GM21737 (cell line): ENCODE measurements around the gene CYB5D1.
"Not testable (repeated sequence)": the region's sequence is repeated elsewhere in the genome, so short reads cannot be mapped to it uniquely, and the experiment has no call there.

ENCODE experiments used
- ATAC-seq: cut with Tn5 transposase; IDR thresholded peaks from one replicate; pipeline ENCODE4 v1.9.1; 2021; ENCODE audit warnings: mild to moderate bottlenecking, moderate library complexity; ENCODE audit not compliant: unreplicated experiment

The CYB5D1 gene

DNA sequence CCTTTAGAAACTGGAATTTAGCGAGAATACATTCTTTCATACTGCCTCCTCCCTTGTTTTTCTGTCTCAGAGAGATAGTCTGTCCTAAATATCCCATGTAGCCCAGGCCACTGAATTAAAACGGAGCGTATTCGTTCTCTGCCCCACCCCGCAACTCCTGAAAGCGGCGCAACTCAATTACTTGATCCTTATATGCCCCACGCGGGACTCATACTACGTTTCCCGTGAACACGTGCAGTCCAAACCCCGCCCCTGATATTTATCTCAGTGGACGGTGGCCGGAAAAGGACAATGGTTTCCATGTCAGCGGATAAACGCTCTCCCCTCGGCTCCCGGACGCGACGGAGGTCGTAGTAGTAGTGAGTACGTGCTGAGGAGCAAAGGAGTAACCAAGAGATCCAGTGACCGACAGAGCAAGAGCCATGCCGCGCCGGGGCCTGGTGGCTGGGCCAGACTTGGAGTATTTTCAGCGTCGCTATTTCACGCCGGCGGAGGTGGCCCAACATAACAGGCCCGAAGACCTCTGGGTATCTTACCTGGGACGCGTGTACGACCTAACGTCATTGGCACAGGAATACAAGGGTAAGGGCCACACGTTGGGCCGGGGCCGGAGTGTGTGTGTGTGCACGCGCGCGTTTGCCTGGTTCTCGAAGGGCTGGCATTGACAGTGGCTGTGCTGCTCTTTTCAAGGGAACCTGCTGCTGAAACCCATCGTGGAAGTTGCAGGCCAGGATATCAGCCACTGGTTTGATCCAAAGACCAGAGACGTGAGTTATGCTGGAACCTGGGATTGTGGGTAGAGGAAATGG is at the start of gene CYB5D1:
CYB5D1 (plus strand) TSS at position 291 of the 809 bp plus-strand sequence; CDS start at position 423, 132 bp downstream.
- peak; percentile 39 for ATAC-seq

DNA sequence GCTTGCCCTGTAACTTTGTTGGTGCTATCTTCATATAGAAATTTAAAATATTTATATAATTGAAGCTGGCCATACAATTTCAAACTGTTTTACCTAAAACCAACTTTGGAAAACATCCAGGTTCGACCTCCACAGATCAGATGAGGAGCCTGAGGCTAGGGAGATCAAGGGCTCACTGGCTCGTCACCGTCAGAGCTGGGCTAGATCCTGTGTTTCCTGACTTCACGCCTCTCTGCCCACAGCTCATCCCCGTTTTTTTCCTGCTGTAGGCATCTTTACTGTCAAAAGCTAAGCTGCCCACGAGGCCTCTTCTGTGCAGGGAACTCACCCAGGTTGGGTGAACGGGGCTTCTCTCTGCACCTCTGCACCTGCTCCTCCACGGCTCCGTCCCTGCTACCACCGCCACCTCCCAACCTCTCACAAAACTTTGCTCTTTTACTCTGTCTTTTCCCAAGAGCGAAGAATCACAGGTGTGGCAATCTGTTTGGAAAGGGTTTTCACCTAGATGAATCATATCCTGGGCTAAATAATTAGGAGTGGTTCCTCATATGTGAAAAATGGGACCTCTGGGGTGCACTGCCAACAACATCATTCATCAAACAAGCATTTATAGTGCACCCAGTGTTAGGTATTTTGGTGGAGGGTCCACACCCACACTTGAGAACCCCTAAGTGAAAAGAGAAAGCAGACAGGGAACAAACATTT is 48.6 kb upstream of the CYB5D1 start:
- no peak for ATAC-seq

- ATAC-seq, result not testable (repeated sequence)
Measured at GRCh38 chr17:7809791-7810343, 47.9 kb upstream of the CYB5D1 start.

DNA sequence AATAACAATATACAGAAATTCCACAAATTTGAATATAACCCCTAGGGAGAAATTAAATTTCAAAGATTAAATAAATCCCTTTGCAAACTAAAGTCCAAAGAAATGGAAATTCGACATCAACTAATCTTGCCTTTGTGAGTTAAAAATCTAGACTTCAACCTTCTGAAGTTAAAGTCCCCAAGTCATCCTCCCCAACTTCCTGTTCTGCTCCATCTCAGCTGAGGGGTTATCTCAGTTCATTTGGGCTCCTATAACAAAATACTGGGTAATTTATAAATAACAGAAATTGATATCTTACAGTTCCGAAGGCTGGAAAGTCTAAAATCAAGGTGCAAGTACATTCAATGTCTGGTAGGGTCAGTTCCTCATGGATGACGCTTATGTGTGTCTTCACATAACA is 46.6 kb upstream of the CYB5D1 start:
- no peak for ATAC-seq

GRCh38 chr17:7814969-7815368 is 42.8 kb upstream of the CYB5D1 start:
- ATAC-seq, result no peak

DNA sequence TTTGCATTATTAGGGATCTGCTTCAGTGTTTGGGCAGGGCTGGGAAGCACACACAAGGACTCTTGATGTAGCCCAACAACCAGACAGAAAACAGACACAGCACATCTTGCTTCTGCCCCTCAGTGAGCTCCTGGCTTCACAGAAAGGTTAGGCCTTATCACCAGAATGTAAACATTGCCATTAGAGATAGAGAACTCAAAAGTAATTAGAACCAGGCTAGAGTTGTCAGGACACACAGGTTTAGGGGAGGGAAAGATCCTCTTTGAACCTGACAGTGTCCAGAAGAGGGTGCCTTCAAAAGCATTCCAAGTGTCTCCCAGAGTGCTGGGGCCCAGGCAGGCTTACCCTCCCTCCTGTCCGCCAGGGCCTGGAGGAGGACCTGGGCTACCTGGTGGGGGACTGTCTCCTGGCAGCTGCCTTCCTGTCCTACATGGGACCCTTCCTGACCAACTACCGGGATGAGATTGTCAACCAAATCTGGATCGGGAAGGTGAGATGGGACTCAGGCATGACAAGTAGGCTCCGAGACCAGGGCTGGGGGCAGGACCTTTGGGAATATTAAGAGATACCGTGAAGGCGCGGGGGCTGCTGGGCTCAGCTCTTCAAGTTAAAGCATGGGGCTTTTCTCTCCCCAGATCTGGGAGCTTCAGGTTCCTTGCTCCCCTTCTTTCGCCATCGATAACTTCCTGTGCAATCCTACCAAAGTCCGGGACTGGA is 40.7 kb upstream of the CYB5D1 start:
- no peak for ATAC-seq

DNA sequence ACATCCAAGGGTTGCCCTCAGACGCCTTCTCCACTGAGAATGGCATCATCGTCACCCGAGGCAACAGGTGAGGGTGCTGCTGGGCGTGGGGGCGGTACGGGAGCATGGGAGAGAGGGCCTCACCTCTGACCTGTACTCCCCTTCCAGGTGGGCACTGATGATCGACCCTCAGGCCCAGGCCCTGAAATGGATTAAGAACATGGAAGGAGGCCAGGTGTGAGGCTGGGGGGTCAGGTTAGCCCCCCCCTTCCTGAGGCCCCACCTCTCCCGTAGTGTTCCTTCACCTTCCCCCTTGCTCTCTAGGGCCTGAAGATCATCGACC is 40.2 kb upstream of the CYB5D1 start:
- ATAC-seq, result no peak

GRCh38 chr17:7818026-7818425 is 39.8 kb upstream of the CYB5D1 start:
- ATAC-seq, result no peak

GRCh38 chr17:7818746-7819645 is 38.8 kb upstream of the CYB5D1 start:
- ATAC-seq, result no peak

DNA sequence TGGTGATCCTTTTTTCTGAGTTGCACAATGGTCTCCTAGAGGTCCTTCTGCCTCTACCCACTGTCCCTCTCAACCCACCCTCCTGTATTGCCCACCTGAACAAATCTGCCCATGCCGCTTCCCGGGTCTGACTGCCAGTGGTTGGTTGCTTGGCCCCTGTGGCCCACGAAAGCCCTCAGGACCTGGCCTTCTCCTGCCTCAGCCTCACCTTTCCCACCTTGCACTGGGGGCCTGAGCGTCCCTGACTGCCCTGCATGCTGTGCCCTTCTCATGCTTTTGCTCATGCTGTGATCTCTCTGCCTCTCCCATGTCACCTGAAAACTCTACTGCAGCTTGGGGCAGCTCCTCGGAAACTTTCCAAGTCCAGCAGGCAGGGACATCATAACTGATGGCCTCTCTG is 37.6 kb upstream of the CYB5D1 start:
- no peak for ATAC-seq

- no peak for ATAC-seq
Measured at GRCh38 chr17:7822126-7822525, 35.7 kb upstream of the CYB5D1 start.

GRCh38 chr17:7823581-7824001 is 34.2 kb upstream of the CYB5D1 start:
- no peak for ATAC-seq

DNA sequence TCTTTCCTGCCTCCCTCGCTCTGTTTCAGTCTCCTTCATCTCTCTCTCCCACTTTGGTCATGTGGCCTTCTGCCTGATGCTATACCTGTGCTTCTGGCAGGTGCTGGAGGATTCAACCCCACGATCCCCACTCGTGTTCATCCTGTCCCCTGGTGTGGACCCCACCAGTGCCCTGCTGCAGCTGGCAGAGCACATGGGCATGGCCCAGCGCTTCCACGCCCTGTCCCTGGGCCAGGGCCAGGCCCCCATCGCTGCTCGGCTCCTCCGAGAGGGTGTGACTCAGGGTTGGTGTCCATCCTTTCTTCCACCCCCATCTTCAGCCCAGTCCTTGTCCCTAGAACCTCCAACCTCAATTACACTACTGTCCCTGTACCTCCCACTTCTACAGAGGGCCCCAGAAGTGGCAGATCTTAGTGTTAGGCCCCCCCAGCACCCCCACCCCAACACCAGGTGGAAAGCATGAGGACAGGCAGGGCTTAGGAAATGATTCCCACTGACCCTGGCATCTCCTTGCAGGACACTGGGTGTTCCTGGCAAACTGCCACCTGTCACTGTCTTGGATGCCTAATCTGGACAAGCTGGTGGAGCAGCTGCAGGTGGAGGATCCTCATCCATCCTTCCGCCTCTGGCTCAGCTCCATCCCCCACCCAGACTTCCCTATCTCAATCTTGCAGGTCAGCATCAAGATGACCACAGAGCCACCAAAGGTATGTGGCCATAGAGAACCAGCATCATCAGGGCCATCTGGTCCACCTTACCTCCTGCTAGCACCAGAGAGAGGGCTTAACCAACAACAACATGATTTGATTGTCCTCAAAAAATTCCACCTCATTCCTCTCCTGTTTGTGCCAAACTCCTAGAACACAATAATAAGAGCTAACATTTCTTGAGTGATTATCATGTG is 33.5 kb upstream of the CYB5D1 start:
- no peak for ATAC-seq

- no peak for ATAC-seq
Measured at GRCh38 chr17:7825206-7825990, 32.4 kb upstream of the CYB5D1 start.

DNA sequence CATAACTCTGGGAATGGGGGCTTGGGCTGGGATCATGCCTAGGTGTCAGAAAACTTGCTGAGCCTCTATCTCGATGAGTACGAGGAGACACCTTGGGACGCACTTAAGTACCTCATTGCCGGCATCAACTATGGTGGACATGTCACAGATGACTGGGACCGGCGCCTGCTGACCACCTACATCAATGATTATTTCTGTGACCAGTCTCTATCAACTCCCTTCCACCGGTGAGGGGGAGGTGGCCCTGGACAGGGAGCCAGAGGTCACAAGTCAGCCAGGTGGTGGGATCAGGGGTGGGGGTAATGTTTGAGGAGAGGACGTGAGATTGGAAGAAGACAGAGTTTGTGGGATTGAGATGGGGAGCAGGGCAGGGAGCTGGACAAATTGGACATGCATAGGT is 27.2 kb upstream of the CYB5D1 start:
- ATAC-seq, result no peak

DNA sequence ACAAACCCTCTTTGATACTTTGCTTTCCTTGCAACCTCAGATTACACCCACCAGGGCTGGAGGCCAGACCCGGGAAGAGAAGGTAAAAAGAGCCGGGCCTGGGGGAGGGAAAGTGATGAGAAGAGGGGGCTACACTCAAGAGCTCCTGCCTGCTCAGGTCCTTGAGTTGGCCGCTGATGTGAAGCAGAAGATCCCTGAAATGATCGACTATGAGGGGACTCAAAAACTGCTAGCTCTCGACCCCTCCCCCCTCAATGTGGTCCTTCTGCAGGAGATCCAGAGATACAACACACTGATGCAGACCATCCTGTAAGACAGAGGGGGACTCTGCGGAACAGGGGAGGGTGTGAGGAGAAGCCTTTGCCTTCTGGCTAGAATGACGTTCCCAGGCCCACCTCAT is 26.6 kb upstream of the CYB5D1 start:
- ATAC-seq, result no peak

DNA sequence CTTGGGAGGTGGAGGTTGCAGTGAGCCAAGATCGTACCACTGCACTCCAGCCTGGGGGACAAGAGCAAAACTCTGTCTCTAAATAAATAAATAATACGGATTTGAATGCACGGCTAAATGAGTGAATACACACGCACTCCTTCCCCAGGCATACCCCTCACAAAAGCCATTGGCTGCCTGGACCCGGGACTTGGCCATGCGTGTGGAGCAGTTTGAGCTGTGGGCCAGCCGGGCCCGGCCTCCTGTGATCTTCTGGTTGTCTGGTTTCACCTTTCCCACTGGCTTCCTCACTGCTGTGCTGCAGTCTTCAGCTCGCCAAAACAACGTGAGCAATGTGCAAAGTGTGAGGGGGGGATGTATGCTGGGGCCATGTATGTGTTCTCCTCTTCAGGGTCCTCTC is 25.4 kb upstream of the CYB5D1 start:
- no peak for ATAC-seq

DNA sequence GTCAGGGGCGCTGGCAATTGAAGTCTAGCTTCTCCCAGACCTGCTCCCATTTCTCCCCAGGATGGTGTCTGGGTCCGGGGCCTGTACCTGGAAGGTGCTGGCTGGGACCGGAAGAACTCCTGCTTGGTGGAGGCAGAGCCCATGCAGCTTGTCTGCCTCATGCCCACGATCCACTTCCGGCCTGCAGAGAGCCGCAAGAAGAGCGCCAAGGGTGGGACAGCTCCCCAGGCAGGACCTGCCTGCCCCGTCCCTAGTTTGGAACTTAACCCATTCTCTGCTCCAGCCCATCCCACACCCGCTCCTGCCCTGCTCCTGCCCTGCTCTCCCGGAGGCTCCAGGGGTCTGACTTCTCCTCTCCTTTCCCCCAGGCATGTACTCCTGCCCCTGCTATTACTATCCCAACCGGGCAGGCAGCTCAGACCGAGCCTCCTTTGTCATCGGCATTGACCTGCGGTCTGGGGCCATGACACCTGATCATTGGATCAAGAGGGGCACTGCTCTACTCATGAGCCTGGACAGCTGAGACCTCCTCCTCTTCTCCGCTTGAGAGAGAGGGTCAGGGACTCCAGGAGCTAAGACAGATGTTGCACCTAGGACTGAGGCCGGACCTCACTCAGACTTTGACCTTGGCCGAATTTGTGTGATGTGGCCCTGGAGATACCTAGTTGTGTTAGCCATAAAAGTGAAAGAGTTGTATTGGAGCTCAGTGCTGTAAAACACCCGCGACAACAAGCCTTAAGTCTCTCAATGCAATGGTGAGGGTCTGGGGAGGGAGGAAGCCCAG is 24.6 kb upstream of the CYB5D1 start:
- no peak for ATAC-seq
